HG02571 (cell line): ENCODE data around the gene LAIR1.

Source experiments
- ATAC-seq: cut with Tn5 transposase; IDR thresholded peaks from one replicate; pipeline ENCODE4 v1.9.1; 2021; ENCODE audit warnings: mild to moderate bottlenecking, moderate library complexity; ENCODE audit not compliant: unreplicated experiment

LAIR1 gene

GRCh38 chr19:54319892-54320670 lies 44.6 kb downstream of the LAIR1 start:
- no peak for ATAC-seq

- no peak for ATAC-seq
Observed at GRCh38 chr19:54319049-54319448, 45.7 kb downstream of the LAIR1 start.

DNA sequence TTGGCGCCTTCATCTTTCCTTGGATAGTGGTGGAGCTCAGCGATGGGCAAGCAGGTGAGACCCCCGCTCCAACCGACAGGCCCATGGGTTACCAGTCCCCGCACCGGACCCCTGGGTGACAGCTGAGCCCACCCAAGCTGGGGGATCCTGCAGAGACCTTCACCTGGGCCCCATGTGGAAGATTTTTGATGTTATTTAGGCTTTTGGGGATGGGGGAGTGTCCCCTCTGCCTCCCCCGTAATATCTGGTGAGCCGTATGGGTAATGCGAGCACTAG lies 46.8 kb downstream of the LAIR1 start:
- ATAC-seq: no peak

GRCh38 chr19:54317108-54317964 lies 47.4 kb downstream of the LAIR1 start:
- no peak for ATAC-seq

DNA sequence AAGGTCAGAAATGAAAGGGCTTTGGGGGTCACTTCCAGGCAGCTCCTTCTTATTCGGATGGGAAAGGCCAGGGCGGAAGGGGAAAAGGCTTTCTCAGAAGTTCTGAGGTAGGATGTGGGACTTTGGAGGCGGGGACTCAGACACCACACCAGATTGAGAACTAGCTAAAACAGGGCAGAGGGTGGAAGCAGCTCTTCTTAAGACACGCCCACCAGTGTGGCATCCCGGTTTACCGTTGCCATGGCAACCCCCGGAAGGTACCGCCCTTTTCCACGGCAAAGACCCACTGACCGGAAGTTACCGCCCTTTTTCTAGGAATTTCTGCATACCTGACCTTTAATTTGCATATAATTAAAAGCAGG lies 48.0 kb downstream of the LAIR1 start:
- ATAC-seq: no peak

- no peak for ATAC-seq
Observed at GRCh38 chr19:54315956-54316355, 48.8 kb downstream of the LAIR1 start.

GRCh38 chr19:54312436-54313377 lies 52.0 kb downstream of the LAIR1 start, which contains the start of gene LILRA5:
TSS of gene LILRA5 (minus strand) at chr19:54313166. CDS start at chr19:54313019, 147 bp downstream.
- ATAC-seq: no peak

GRCh38 chr19:54312011-54312410 lies 52.7 kb downstream of the LAIR1 start:
- no peak for ATAC-seq

DNA sequence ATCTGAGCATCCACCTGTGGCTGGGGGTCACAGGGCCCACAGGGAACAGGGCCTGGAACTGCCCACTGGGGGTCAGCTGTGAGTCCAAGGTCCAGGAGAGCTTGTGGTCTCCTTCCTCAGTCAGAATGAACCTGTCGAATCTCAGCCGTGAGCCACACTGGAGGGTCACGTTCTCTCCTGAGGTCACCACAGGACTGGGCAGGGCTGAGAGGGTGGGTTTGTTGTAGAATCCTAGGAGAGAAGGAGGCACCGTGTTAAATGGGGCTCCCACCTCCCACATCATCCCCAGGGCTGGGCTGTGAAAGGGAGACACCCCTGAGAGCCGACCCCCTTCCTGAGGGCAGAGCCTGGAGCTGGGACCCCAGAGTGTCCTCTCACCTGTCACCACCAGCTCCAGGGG lies 53.2 kb downstream of the LAIR1 start:
- no peak for ATAC-seq

GRCh38 chr19:54310543-54310942 lies 54.2 kb downstream of the LAIR1 start:
- ATAC-seq: no peak

DNA sequence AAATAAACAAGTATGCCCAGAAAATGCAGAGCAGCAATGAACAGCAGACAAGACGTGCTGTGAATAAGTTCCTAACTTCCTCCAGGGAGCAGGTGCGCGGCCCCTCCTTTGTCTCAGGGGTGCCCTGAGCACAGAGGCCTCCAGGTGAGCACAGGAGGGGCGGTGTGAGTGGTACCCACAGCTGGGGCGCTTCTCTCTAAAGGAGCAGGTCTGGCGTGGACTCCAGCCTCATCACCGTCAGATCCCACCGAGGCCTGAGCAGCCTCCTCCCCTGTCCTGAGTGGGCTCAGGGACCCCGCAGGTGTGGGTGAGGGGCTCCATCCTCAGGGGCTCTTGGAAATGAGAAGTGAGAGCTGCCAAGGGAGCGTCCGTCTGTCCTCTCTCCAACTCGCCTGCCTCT lies 54.9 kb downstream of the LAIR1 start:
- no peak for ATAC-seq

GRCh38 chr19:54307389-54308020 lies 57.2 kb downstream of the LAIR1 start:
- no peak for ATAC-seq

DNA sequence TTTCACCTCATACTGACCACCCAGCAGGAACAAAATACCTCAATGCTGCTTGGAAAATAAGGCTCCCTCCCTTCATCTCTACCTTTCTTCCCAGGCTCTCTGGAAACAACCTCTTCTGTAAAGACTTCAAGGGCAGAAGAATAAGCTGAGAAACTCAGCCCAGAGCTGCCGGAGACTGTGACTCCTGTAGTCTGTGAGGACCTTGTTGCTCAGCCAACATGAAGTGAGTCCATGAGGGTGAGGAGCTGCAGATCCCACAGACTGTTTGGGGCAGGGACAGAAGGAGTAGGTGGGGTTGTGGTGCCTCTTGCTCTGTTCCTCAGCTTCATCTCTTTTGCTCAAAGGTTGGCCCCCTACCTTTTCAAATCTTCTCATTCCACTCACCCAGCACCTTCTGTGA lies 59.6 kb downstream of the LAIR1 start:
- ATAC-seq: no peak

DNA sequence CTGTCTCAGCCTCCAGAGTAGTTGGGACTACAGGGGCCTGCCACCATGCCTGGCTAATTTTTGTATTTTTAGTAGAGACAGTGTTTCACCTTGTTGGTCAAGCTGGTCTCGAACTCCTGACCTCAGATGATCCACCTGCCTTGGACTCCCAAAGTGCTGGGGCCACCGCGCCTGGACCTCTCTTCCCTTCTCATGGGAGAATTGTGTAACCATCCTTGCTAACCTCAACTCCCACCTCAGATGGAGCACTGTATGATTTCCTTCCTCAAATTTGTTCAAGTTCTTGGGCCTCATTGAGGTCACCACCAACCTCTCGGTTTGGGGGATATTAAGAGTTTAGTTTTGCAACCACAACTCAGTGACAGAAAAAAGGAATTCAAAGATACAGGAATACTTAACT lies 62.5 kb downstream of the LAIR1 start:
- ATAC-seq: no peak
